ENCODE measurements around the gene NUDC.
"Not testable (repeated sequence)": the region's sequence is repeated elsewhere in the genome, so short reads cannot be mapped to it uniquely, and the experiment has no call there.

Gene NUDC

GRCh38 chr1:26965628-26966027 lies 44.1 kb downstream of the NUDC start:
- Histone ChIP-seq H3K9me3 (ENCODE audit: low read length) (no peaks in the 10 kb centered on the region), H2AFZ (ENCODE audit: low read depth, low read length) (no peak overlapping the region), H3K4me1 (ENCODE audit: insufficient read depth, low read length) (no peaks in the 10 kb centered on the region), H3K4me3 (ENCODE audit: low read length) (no peak overlapping the region), H3K27me3 (ENCODE audit: insufficient read depth, low read length) (peaks cover 22% of the 10 kb centered on the region), H3K36me3 (ENCODE audit: insufficient read depth, low read length) (no peaks in the 10 kb centered on the region)

DNA sequence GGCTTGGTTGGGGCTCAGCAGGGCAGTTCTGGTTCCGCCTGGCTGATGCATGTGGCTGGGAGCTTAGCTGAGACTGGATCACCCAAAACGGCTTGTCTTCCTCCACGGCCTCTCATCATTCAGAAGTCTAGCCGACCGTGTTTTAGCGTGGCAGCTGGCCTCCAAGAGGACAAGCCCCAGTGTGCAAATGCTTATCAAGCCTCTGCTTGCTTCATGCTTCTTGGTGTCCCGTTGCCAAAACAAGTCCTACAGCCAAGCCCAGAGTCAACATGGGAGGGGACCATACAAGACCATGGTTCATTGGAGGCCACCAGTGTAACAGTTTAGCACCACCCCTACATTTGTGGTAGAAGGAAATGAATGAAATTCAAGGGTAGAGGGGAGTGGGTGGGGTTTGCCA lies 49.3 kb downstream of the NUDC start:
- no peaks in the 10 kb centered on the region for H3K9me3 ChIP-seq (ENCODE audit: low read length)
- no peak overlapping the region for H2AFZ ChIP-seq (ENCODE audit: low read depth, low read length)
- no peak overlapping the region for H3K4me3 ChIP-seq (ENCODE audit: low read length)
- peaks cover 2% of the 10 kb centered on the region for H3K4me1 ChIP-seq (ENCODE audit: insufficient read depth, low read length)
- no peaks in the 10 kb centered on the region for H3K36me3 ChIP-seq (ENCODE audit: insufficient read depth, low read length)
- no peaks in the 10 kb centered on the region for H3K27me3 ChIP-seq (ENCODE audit: insufficient read depth, low read length)

GRCh38 chr1:26971590-26971989 lies 50.0 kb downstream of the NUDC start:
- Histone ChIP-seq H3K36me3 (ENCODE audit: insufficient read depth, low read length) (no peaks in the 10 kb centered on the region), H3K4me1 (ENCODE audit: insufficient read depth, low read length) (peaks cover 2% of the 10 kb centered on the region), H3K9me3 (ENCODE audit: low read length) (no peaks in the 10 kb centered on the region), H3K27me3 (ENCODE audit: insufficient read depth, low read length) (no peaks in the 10 kb centered on the region), H2AFZ (ENCODE audit: low read depth, low read length) (no peak overlapping the region), H3K4me3 (ENCODE audit: low read length) (no peak overlapping the region)

GRCh38 chr1:26972390-26972789 lies 50.8 kb downstream of the NUDC start:
- H2AFZ ChIP-seq (ENCODE audit: low read depth, low read length): no peak overlapping the region

GRCh38 chr1:26972821-26973220 lies 51.3 kb downstream of the NUDC start:
- Histone ChIP-seq H3K4me1 (ENCODE audit: insufficient read depth, low read length) (peaks cover 2% of the 10 kb centered on the region), H3K9me3 (ENCODE audit: low read length) (no peaks in the 10 kb centered on the region), H3K27me3 (ENCODE audit: insufficient read depth, low read length) (no peaks in the 10 kb centered on the region), H3K4me3 (ENCODE audit: low read length) (no peak overlapping the region), H3K36me3 (ENCODE audit: insufficient read depth, low read length) (no peaks in the 10 kb centered on the region), H2AFZ (ENCODE audit: low read depth, low read length) (no peak overlapping the region)

More at GRCh38 chr1:26972390-26972789, 50.8 kb downstream of the NUDC start:
- peaks cover 2% of the 10 kb centered on the region for H3K4me1 ChIP-seq (ENCODE audit: insufficient read depth, low read length)
- H3K27me3 ChIP-seq (ENCODE audit: insufficient read depth, low read length): no peaks in the 10 kb centered on the region
- H3K9me3 ChIP-seq (ENCODE audit: low read length): no peaks in the 10 kb centered on the region
- no peak overlapping the region for H3K4me3 ChIP-seq (ENCODE audit: low read length)
- no peaks in the 10 kb centered on the region for H3K36me3 ChIP-seq (ENCODE audit: insufficient read depth, low read length)

DNA sequence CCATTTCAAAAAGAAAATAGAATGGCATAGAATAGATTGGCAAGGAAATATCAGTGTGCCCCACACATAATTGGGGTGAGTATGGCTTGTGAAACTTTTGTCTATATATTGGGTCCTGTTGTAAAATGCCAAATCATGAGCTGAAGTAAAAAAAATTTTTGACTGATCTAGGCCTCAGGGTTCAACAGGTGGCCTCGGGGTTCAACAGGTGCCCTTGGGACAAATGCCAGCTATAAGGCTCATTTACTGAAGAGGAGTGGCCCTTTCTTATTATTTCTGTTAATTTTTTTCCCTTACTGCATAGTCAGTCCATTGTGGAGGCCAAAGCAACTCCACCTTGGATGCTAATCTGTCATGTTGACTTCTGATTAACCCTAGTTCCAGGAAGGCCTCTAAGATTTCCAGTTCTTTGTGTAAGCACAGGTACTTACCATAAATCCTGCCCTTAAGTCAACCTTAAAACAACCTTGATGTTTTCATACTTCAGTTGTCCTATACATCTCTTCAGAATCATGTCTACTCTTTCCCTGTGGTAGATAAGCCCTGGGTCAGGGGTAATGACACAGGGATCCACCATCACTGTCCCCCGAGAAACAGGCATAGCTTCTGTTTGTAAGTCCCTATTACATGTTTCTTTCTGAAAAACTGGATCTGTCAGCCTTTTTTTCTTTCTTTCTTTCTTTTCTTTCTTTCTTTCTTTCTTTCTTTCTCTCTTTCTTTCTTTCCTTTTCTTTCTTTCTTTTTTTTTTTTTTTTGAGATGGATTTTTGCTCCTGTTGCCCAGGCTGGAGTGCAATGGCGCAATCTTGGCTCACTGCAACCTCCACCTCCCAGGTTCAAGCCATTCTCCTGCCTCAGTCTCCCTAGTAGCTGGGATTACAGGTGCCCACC lies 55.3 kb downstream of the NUDC start:
- Histone ChIP-seq H3K4me3 (ENCODE audit: low read length) (no peak overlapping the region), H3K27me3 (ENCODE audit: insufficient read depth, low read length) (peaks cover 4% of the 10 kb centered on the region), H3K9me3 (ENCODE audit: low read length) (no peaks in the 10 kb centered on the region), H2AFZ (ENCODE audit: low read depth, low read length) (no peak overlapping the region), H3K36me3 (ENCODE audit: insufficient read depth, low read length) (no peaks in the 10 kb centered on the region), H3K4me1 (ENCODE audit: insufficient read depth, low read length) (peaks cover 2% of the 10 kb centered on the region)

DNA sequence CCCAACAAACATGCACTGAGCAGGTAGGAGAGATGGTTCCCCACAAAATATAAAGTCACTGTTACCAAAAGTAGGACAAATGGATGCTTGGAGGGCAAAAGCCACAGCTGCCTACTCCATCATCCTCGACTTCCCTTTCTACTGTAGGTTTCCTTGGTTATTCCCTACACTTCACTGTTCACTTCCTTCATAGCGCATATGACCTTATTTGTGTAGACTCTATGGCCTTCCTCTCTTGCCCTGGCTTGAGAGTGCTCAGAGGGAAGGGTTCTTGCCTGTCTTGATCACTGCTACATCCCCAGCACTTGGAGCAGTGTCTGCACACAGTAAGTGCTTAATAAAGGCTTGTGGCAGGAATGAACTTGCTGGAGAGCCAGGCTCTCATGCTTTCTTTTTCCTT lies 57.4 kb downstream of the NUDC start:
- no peaks in the 10 kb centered on the region for H3K36me3 ChIP-seq (ENCODE audit: insufficient read depth, low read length)
- H2AFZ ChIP-seq (ENCODE audit: low read depth, low read length): no peak overlapping the region
- H3K9me3 ChIP-seq (ENCODE audit: low read length): no peaks in the 10 kb centered on the region

DNA sequence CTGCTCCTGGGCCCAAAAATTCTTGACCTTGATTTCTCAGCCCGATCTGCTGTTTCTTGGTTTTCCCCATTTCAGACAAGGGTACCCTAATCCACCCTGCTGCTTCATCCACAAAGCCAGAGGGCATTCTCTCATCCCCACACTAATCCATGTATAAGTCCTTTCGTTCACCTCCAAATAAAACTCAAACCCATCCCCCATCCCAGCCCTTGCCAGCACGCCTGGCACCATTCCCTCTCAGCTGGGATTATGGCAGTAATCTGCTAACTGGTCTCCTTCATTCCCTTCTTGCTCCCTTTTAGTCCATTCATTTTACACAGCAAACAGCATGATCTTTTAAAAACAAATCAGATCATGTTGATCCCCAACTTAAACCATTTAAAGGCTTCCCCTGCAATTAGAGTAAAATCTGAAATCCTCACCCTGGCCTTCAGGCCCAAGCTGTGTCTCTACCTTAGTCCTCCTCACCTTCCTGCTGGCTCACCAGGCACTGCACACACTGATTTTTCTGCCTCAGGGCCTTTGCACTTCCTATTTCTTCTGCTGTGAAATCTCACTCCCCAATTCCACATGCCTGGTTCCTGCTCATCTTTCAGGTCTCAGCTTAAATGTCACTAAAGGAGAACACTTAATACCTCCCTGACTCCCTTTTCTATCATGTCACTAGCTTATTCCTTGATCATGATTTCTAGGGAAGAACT lies 59.8 kb downstream of the NUDC start:
- H2AFZ ChIP-seq (ENCODE audit: low read depth, low read length): no peak overlapping the region
- no peaks in the 10 kb centered on the region for H3K9me3 ChIP-seq (ENCODE audit: low read length)
- H3K4me1 ChIP-seq (ENCODE audit: insufficient read depth, low read length): no peaks in the 10 kb centered on the region
- no peaks in the 10 kb centered on the region for H3K36me3 ChIP-seq (ENCODE audit: insufficient read depth, low read length)
- peaks cover 4% of the 10 kb centered on the region for H3K27me3 ChIP-seq (ENCODE audit: insufficient read depth, low read length)
- H3K4me3 ChIP-seq (ENCODE audit: low read length): no peak overlapping the region

More for the DNA sequence above, 57.4 kb downstream of the NUDC start:
- Histone ChIP-seq H3K4me3 (ENCODE audit: low read length) (no peak overlapping the region), H3K4me1 (ENCODE audit: insufficient read depth, low read length) (peaks cover 2% of the 10 kb centered on the region), H3K27me3 (ENCODE audit: insufficient read depth, low read length) (peaks cover 4% of the 10 kb centered on the region)

DNA sequence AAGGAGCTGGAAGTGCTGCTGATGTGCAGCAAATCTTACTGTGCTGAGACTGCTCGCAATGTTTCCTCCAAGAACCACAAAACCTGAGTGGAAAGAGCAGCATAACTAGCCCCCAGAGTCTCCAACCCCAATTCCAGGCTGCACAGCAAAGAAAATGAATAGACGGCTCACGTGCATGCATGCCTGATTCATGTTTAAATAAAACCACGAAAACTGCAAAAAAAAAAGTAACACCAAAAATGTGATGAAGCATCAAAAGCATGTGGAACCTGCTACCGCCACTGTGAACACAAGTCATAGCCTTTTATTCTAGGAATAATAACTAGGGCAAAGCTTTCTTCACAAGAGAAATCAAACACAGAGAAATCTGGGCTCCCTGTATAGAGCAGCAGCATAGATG lies 62.3 kb downstream of the NUDC start:
- Histone ChIP-seq H3K27me3 (ENCODE audit: insufficient read depth, low read length) (peaks cover 8% of the 10 kb centered on the region), H3K4me1 (ENCODE audit: insufficient read depth, low read length) (no peaks in the 10 kb centered on the region), H3K4me3 (ENCODE audit: low read length) (no peak overlapping the region), H3K9me3 (ENCODE audit: low read length) (no peaks in the 10 kb centered on the region), H2AFZ (ENCODE audit: low read depth, low read length) (no peak overlapping the region), H3K36me3 (ENCODE audit: insufficient read depth, low read length) (no peaks in the 10 kb centered on the region)

DNA sequence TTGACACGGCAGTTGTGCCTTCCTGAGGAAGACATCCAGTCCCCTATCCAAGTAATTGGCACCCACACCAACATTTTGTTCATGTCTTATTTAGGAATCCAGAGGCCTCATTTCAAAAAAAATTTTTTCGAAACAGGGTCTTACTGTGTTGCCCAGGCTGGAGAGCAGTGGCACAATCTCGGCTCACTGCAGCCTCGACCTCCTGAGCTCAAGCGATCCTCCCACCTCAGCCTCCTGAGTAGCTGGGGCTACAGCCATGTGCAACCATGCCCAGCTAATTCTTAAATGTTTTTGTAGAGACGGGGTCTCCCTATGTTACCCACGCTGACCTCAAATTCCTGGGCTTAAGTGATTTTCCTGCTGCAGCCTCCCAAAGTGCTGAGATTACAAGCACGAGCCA lies 62.7 kb downstream of the NUDC start:
- no peak overlapping the region for H3K4me3 ChIP-seq (ENCODE audit: low read length)

GRCh38 chr1:26986658-26987057 lies 65.1 kb downstream of the NUDC start:
- Histone ChIP-seq H3K4me3 (ENCODE audit: low read length) (no peak overlapping the region), H3K36me3 (ENCODE audit: insufficient read depth, low read length) (no peaks in the 10 kb centered on the region), H3K4me1 (ENCODE audit: insufficient read depth, low read length) (no peaks in the 10 kb centered on the region), H2AFZ (ENCODE audit: low read depth, low read length) (no peak overlapping the region), H3K9me3 (ENCODE audit: low read length) (no peaks in the 10 kb centered on the region), H3K27me3 (ENCODE audit: insufficient read depth, low read length) (peaks cover 10% of the 10 kb centered on the region)

More for the DNA sequence above, 62.7 kb downstream of the NUDC start:
- H3K4me1 ChIP-seq (ENCODE audit: insufficient read depth, low read length): no peaks in the 10 kb centered on the region
- H3K36me3 ChIP-seq (ENCODE audit: insufficient read depth, low read length): no peaks in the 10 kb centered on the region
- peaks cover 8% of the 10 kb centered on the region for H3K27me3 ChIP-seq (ENCODE audit: insufficient read depth, low read length)
- H2AFZ ChIP-seq (ENCODE audit: low read depth, low read length): no peak overlapping the region
- no peaks in the 10 kb centered on the region for H3K9me3 ChIP-seq (ENCODE audit: low read length)

GRCh38 chr1:26989403-26990109 lies 68.0 kb downstream of the NUDC start:
- not testable (repeated sequence) for H3K4me1 ChIP-seq (ENCODE audit: insufficient read depth, low read length); H3K4me3 ChIP-seq (ENCODE audit: low read length); H3K9me3 ChIP-seq (ENCODE audit: low read length); H3K36me3 ChIP-seq (ENCODE audit: insufficient read depth, low read length); H2AFZ ChIP-seq (ENCODE audit: low read depth, low read length)
- H3K27me3 ChIP-seq (ENCODE audit: insufficient read depth, low read length): peaks cover 15% of the 10 kb centered on the region

Data from neuron (in vitro differentiated cells).